Thyroid gland (tissue), 4 donors: ENCODE measurements around the gene URM1. TPM values are rescaled to one million over a fixed set of nuclear protein-coding genes. Genes with fewer than 3 reads are reported as not detected.

Experiments
- DNase-seq, 2 donors: peaks; one replicate each; pipeline ENCODE4 v3.0.0-alpha.2; 2019
- H3K27ac ChIP-seq, 3 donors: fragments of 200-600 bp; sonication (generic); 1 replicate in 2 of 3; 2 replicates in 1 of 3; pipeline ENCODE4 v1.5.1; 2016 to 2019; ENCODE audit warnings: mild to moderate bottlenecking in 1 of 3, moderate library complexity in 1 of 3
- H3K27me3 ChIP-seq: fragments of 200-600 bp; sonication (generic); one replicate; pipeline ENCODE4 v1.5.1; 2019
- H3K36me3 ChIP-seq, 2 donors: fragments of 200-600 bp; sonication (generic); one replicate each; pipeline ENCODE4 v1.5.1; 2016 to 2019
- H3K4me1 ChIP-seq, 2 donors: fragments of 200-600 bp; sonication (generic); one replicate each; pipeline ENCODE4 v1.5.1; 2017 to 2019
- H3K4me3 ChIP-seq, 3 donors: fragments of 200-600 bp; sonication (generic); replicated peaks in 1 of 3; 1 replicate in 2 of 3; 2 replicates in 1 of 3; pipeline ENCODE4 v1.5.1; 2016; ENCODE audit warnings: mild to moderate bottlenecking in 1 of 3
- H3K9me3 ChIP-seq: fragments of 200-600 bp; sonication (generic); one replicate; pipeline ENCODE4 v1.5.1; 2017
- CTCF ChIP-seq, 6 experiments: fragments of 200-600 bp in 3 of 6; fragments of 450-650 bp in 3 of 6; sonication (generic) in 3 of 6; IDR thresholded peaks; one replicate each; pipeline ENCODE4 v1.5.1; 2016 to 2019; ENCODE audit warnings: antibody characterized with exemption in 6 of 6, mild to moderate bottlenecking in 2 of 6, inconsistent platforms in 1 of 6, moderate library complexity in 1 of 6
- POLR2A ChIP-seq, 2 donors: fragments of 450-650 bp; IDR thresholded peaks; one replicate each; pipeline ENCODE4 v1.6.1; 2017; ENCODE audit warnings: antibody characterized with exemption in 2 of 2, mild to moderate bottlenecking in 2 of 2, moderate library complexity in 1 of 2
- WGBS, 2 donors: methylation state at CpG; one replicate each; pipeline ENCODE4 v1.1.5; 2017; 5-methylcytosine and 5-hydroxymethylcytosine counted together
- intact Hi-C: fragments of 100-400 bp; cut with DNase I; formaldehyde crosslinking; loops from one replicate; pipeline ENCODE4 v1.15.1; 2023
- total RNA-seq, 4 donors: library from RNA; depleted of rRNA; stranded (reverse); fragments of >200 nt; gene quantifications; one replicate each; pipeline ENCODE4 v1.2.3, GENCODE V29; 2016

URM1 gene
- total RNA-seq, 4 donors from 2014 or later, result 24.3 to 39.4 (median 31.2) TPM

- H3K27ac ChIP-seq, result no peak overlapping the region
- no peak overlapping the region for H3K4me3 ChIP-seq
- peaks cover 12% of the 10 kb centered on the region in 2 donors for H3K4me1 ChIP-seq
- H3K27me3 ChIP-seq, result no peaks in the 10 kb centered on the region
- no peaks in the 10 kb centered on the region for H3K36me3 ChIP-seq
- no peak for DNase-seq
- no peaks in the 10 kb centered on the region for H3K9me3 ChIP-seq
- intact Hi-C loops, result no loop called here
- no peak for TF ChIP-seq CTCF (IDR thresholded peaks at IDR 0.05)
- no peak for TF ChIP-seq POLR2A (IDR thresholded peaks at IDR 0.05)
- 96 to 97% methylated on average over 15 of the region's 15 CpGs for WGBS, 2 donors
Measured at GRCh38 chr9:128424268-128424780, 53.1 kb downstream of the URM1 start.

- Histone ChIP-seq H3K4me3 (no peak overlapping the region), H3K9me3 (no peaks in the 10 kb centered on the region), H3K27me3 (no peaks in the 10 kb centered on the region), H3K4me1 (no peaks in the 10 kb centered on the region), H3K27ac (no peak overlapping the region), H3K36me3 (no peaks in the 10 kb centered on the region)
- no peak for DNase-seq
- WGBS, 2 donors, result 86 to 87% methylated on average over 13 to 22 of the region's 22 CpGs
- TF ChIP-seq POLR2A (IDR thresholded peaks at IDR 0.05) (no peak), CTCF (IDR thresholded peaks at IDR 0.05) (no peak)
- intact Hi-C loops, result no loop called here
Measured at GRCh38 chr9:128428644-128429512, 57.7 kb downstream of the URM1 start.

GRCh38 chr9:128429513-128430086, 58.4 kb downstream of the URM1 start:
- no peak overlapping the region for H3K4me3 ChIP-seq
- WGBS, 2 donors, result 91 to 93% methylated on average over 13 of the region's 13 CpGs
- intact Hi-C loops, result no loop called here
- H3K27me3 ChIP-seq, result no peaks in the 10 kb centered on the region
- DNase-seq, result no peak
- no peaks in the 10 kb centered on the region for H3K4me1 ChIP-seq
- TF ChIP-seq POLR2A (IDR thresholded peaks at IDR 0.05) (no peak), CTCF (IDR thresholded peaks at IDR 0.05) (no peak)
- no peak overlapping the region for H3K27ac ChIP-seq
- no peaks in the 10 kb centered on the region for H3K36me3 ChIP-seq
- no peaks in the 10 kb centered on the region for H3K9me3 ChIP-seq

GRCh38 chr9:128431207-128431606, 60.0 kb downstream of the URM1 start:
- no peaks in the 10 kb centered on the region for H3K4me1 ChIP-seq
- H3K27me3 ChIP-seq, result no peaks in the 10 kb centered on the region
- TF ChIP-seq POLR2A (IDR thresholded peaks at IDR 0.05), result no peak
- no peak for TF ChIP-seq CTCF (IDR thresholded peaks at IDR 0.05)
- H3K27ac ChIP-seq, result no peak overlapping the region
- H3K9me3 ChIP-seq, result no peaks in the 10 kb centered on the region
- no peak overlapping the region for H3K4me3 ChIP-seq
- DNase-seq, result no peak
- intact Hi-C loops, result no loop called here
- H3K36me3 ChIP-seq, result no peaks in the 10 kb centered on the region
- 77 to 82% methylated on average over 6 of the region's 8 CpGs for WGBS, 2 donors

- Histone ChIP-seq H3K9me3 (no peaks in the 10 kb centered on the region), H3K4me1 (no peaks in the 10 kb centered on the region), H3K36me3 (no peaks in the 10 kb centered on the region), H3K4me3 (no peak overlapping the region), H3K27ac (no peak overlapping the region), H3K27me3 (no peaks in the 10 kb centered on the region)
- TF ChIP-seq POLR2A (IDR thresholded peaks at IDR 0.05) (no peak), CTCF (IDR thresholded peaks at IDR 0.05) (no peak)
- 92% methylated on average over 5 to 11 of the region's 17 CpGs for WGBS, 2 donors
- DNase-seq, result no peak
- intact Hi-C loops, result no loop called here
Measured at GRCh38 chr9:128434340-128434739, 63.2 kb downstream of the URM1 start.
